Measurements from ENCODE around the gene ASIC3.

Gene ASIC3

GRCh38 chr7:151056666-151057505 is 8.6 kb downstream of the ASIC3 start:
- DNase-seq (ENCODE audit: low read depth), result no peak

GRCh38 chr7:151057506-151057988 is 9.2 kb downstream of the ASIC3 start, which contains the start of gene CDK5:
TSS of gene CDK5 (minus strand) at chr7:151057897. CDS start at chr7:151057848, 49 bp downstream.
- DNase-seq (ENCODE audit: low read depth), result no peak

- DNase-seq (ENCODE audit: low read depth), result peak; percentile 100
These were observed 9.9 kb downstream of the ASIC3 start for GRCh38 chr7:151057989-151058780.

- no peak for DNase-seq (ENCODE audit: low read depth)
These were observed 10.5 kb downstream of the ASIC3 start for GRCh38 chr7:151058781-151059366.

- no peak for DNase-seq (ENCODE audit: low read depth)
These were observed 11.2 kb downstream of the ASIC3 start, which contains the start of gene SLC4A2 for GRCh38 chr7:151059367-151060112. TSS of gene SLC4A2 (plus strand) at chr7:151059589. CDS start at chr7:151061988, 2,399 bp downstream.

GRCh38 chr7:151060113-151060415 is 11.7 kb downstream of the ASIC3 start:
- no peak for DNase-seq (ENCODE audit: low read depth)

- no peak for DNase-seq (ENCODE audit: low read depth)
These were observed 12.3 kb downstream of the ASIC3 start for GRCh38 chr7:151060416-151061212.

- no peak for DNase-seq (ENCODE audit: low read depth)
These were observed 13.1 kb downstream of the ASIC3 start for GRCh38 chr7:151061213-151062110.

- no peak for DNase-seq (ENCODE audit: low read depth)
These were observed 13.7 kb downstream of the ASIC3 start for GRCh38 chr7:151062111-151062398.

GRCh38 chr7:151062399-151063211 is 14.3 kb downstream of the ASIC3 start:
- DNase-seq (ENCODE audit: low read depth), result no peak

- no peak for DNase-seq (ENCODE audit: low read depth)
These were observed 14.9 kb downstream of the ASIC3 start for GRCh38 chr7:151063212-151063561.

- no peak for DNase-seq (ENCODE audit: low read depth)
These were observed 16.1 kb downstream of the ASIC3 start for GRCh38 chr7:151064454-151064853.

- DNase-seq (ENCODE audit: low read depth), result no peak
These were observed 16.7 kb downstream of the ASIC3 start for GRCh38 chr7:151064993-151065392.

GRCh38 chr7:151065516-151065915 is 17.2 kb downstream of the ASIC3 start:
- no peak for DNase-seq (ENCODE audit: low read depth)

GRCh38 chr7:151066273-151066974 is 18.1 kb downstream of the ASIC3 start:
- no peak for DNase-seq (ENCODE audit: low read depth)

- DNase-seq (ENCODE audit: low read depth), result no peak
These were observed 19.9 kb downstream of the ASIC3 start for GRCh38 chr7:151068069-151068773.

GRCh38 chr7:151069841-151070573 is 21.7 kb downstream of the ASIC3 start:
- no peak for DNase-seq (ENCODE audit: low read depth)
